Erythroblast (primary cell): ENCODE results near the gene TSPEAR.
"Not testable (repeated sequence)": the region's sequence is repeated elsewhere in the genome, so short reads cannot be mapped to it uniquely, and the experiment has no call there.

ENCODE experiments used
- GATA1 ChIP-seq: IDR thresholded peaks from 2 replicates; pipeline ENCODE4 v1.6.1; 2011; ENCODE audit warnings: low read depth, mild to moderate bottlenecking, control low read depth, low read length, moderate library complexity
- POLR2A ChIP-seq: IDR thresholded peaks from 2 replicates; pipeline ENCODE4 v1.6.1; 2011; ENCODE audit warnings: mild to moderate bottlenecking, low read length

GRCh38 chr21:44638506-44639330, 72.7 kb downstream of the TSPEAR start:
- TF ChIP-seq POLR2A, GATA1: not testable (repeated sequence)
